IMR-90 (cell line): Measurements from ENCODE around the gene STARD8. TPM values are rescaled to one million over a fixed set of nuclear protein-coding genes. Genes with fewer than 3 reads are reported as not detected.

Experiments
- ATAC-seq: fragments of 200-7000 bp; cut with Tn5 transposase; 2 replicates; pipeline ENCODE4 v1.9.1; 2020; ENCODE audit warnings: low read depth, mild to moderate bottlenecking, moderate library complexity
- BruUV-seq: library from RNA; stranded (reverse); fragments of 400-500 nt; replicated peaks from 2 replicates; lab custom pipeline; 2021; lab: Mats Ljungman, UMichigan
- CTCF ChIA-PET: fragments of 300-600 bp; formaldehyde crosslinking; extraction: SDS; loops from one replicate; lab custom pipeline; 2021; ENCODE audit warnings: antibody characterized with exemption; lab: Yijun Ruan, JAX
- POLR2A ChIA-PET: fragments of 300-600 bp; sonication (Branson Sonifier 250); formaldehyde crosslinking; loops from one replicate; lab custom pipeline; 2022; ENCODE audit warnings: antibody characterized with exemption; ENCODE audit not compliant: unreplicated experiment; lab: Charles Lee
- DNase-seq: peaks from one replicate; pipeline ENCODE4 v3.0.0; 2013
- H2AFZ ChIP-seq: replicated peaks from 2 replicates; pipeline ENCODE3; 2013; ENCODE audit warnings: low read length, mild to moderate bottlenecking; ENCODE audit not compliant: poor library complexity
- H2AK5ac ChIP-seq: 2 replicates; pipeline ENCODE4 v1.6.1; 2013; ENCODE audit warnings: low read depth, low read length, inconsistent platforms
- H2AK9ac ChIP-seq: replicated peaks from 2 replicates; pipeline ENCODE3; 2013; ENCODE audit warnings: mild to moderate bottlenecking, low read depth, low read length, moderate library complexity; ENCODE audit not compliant: poor library complexity
- H2BK120ac ChIP-seq: 2 replicates; pipeline ENCODE4 v1.6.1; 2013; ENCODE audit warnings: low read depth, low read length, inconsistent platforms
- H2BK15ac ChIP-seq: 3 replicates; pipeline ENCODE4 v1.6.1; 2013; ENCODE audit warnings: low read depth, low read length, inconsistent platforms
- H2BK20ac ChIP-seq: 2 replicates; pipeline ENCODE4 v1.6.1; 2013; ENCODE audit warnings: low read depth, mild to moderate bottlenecking, inconsistent platforms, low read length, moderate library complexity
- H2BK5ac ChIP-seq: 2 replicates; pipeline ENCODE4 v1.6.1; 2013; ENCODE audit warnings: mild to moderate bottlenecking, low read depth, low read length, inconsistent platforms; ENCODE audit not compliant: poor library complexity, severe bottlenecking
- H3K14ac ChIP-seq: replicated peaks from 2 replicates; pipeline ENCODE4 v1.6.1; 2013; ENCODE audit warnings: low read depth, low read length, inconsistent platforms
- H3K18ac ChIP-seq: 2 replicates; pipeline ENCODE4 v1.6.1; 2013; ENCODE audit warnings: low read depth, low read length, control low read depth
- H3K23ac ChIP-seq: 2 replicates; pipeline ENCODE4 v1.6.1; 2013; ENCODE audit warnings: low read depth, low read length, inconsistent platforms
- H3K27ac ChIP-seq: 2 replicates; pipeline ENCODE4 v1.5.1; 2013; ENCODE audit warnings: mild to moderate bottlenecking, control low read depth, low read length; ENCODE audit not compliant: insufficient read depth
- H3K27me3 ChIP-seq: 2 replicates; pipeline ENCODE4 v1.6.1; 2013; ENCODE audit warnings: low read length; ENCODE audit not compliant: control insufficient read depth, insufficient read depth
- H3K36me3 ChIP-seq: 2 replicates; pipeline ENCODE4 v1.6.1; 2013; ENCODE audit warnings: low read length, mixed read lengths; ENCODE audit not compliant: control insufficient read depth, insufficient read depth
- H3K4ac ChIP-seq: 2 replicates; pipeline ENCODE4 v1.6.1; 2013; ENCODE audit warnings: low read depth, low read length, inconsistent platforms
- H3K4me1 ChIP-seq: 2 replicates; pipeline ENCODE4 v1.6.1; 2013; ENCODE audit warnings: low read length, mixed read lengths; ENCODE audit not compliant: control insufficient read depth, insufficient read depth
- H3K4me2 ChIP-seq: 2 replicates; pipeline ENCODE4 v1.6.1; 2013; ENCODE audit warnings: low read depth, mild to moderate bottlenecking, control low read depth, low read length, moderate library complexity
- H3K4me3 ChIP-seq: 2 replicates; pipeline ENCODE4 v1.5.1; 2013; ENCODE audit warnings: low read depth, mild to moderate bottlenecking, control low read depth, low read length, moderate library complexity; ENCODE audit not compliant: insufficient read depth
- H3K56ac ChIP-seq: 2 replicates; pipeline ENCODE4 v1.6.1; 2013; ENCODE audit warnings: low read length, inconsistent platforms; ENCODE audit not compliant: insufficient read depth; ENCODE audit errors: extremely low read depth
- H3K79me1 ChIP-seq, 2 experiments: 2 replicates each; pipeline ENCODE4 v1.6.1; 2013; ENCODE audit warnings: low read length in 2 of 2, inconsistent platforms in 1 of 2, low read depth in 1 of 2
- H3K9ac ChIP-seq: 2 replicates; pipeline ENCODE4 v1.6.1; 2013; ENCODE audit warnings: low read depth, low read length, control low read depth
- H3K9me1 ChIP-seq: 2 replicates; pipeline ENCODE4 v1.6.1; 2013; ENCODE audit warnings: low read length, inconsistent platforms; ENCODE audit not compliant: insufficient read depth
- H3K9me3 ChIP-seq: 2 replicates; pipeline ENCODE4 v1.6.1; 2013; ENCODE audit warnings: low read length; ENCODE audit not compliant: control insufficient read depth, insufficient read depth
- H4K20me1 ChIP-seq: 2 replicates; pipeline ENCODE4 v1.6.1; 2013; ENCODE audit warnings: low read length, inconsistent platforms; ENCODE audit not compliant: insufficient read depth
- H4K5ac ChIP-seq: 2 replicates; pipeline ENCODE4 v1.6.1; 2013; ENCODE audit warnings: mild to moderate bottlenecking, low read depth, low read length, control low read depth
- H4K8ac ChIP-seq, 2 experiments: 2 replicates each; pipeline ENCODE4 v1.6.1; 2013; ENCODE audit warnings: low read depth in 2 of 2, low read length in 2 of 2, control low read depth in 1 of 2, inconsistent platforms in 1 of 2
- H4K91ac ChIP-seq: 2 replicates; pipeline ENCODE4 v1.6.1; 2013; ENCODE audit warnings: low read depth, low read length, inconsistent platforms; ENCODE audit not compliant: insufficient read depth
- CEBPB ChIP-seq: IDR thresholded peaks from 2 replicates; pipeline ENCODE4 v1.6.1; 2012; ENCODE audit warnings: low read depth, low read length, improper control_type of control experiment
- dilution Hi-C: fragments of 300-500 bp; cut with HindIII; formaldehyde crosslinking; loops from one replicate; pipeline ENCODE4 v1.14.3; 2018; ENCODE audit warnings: low sequenced_read_pairs; ENCODE audit not compliant: unreplicated experiment
- in situ Hi-C: fragments of 300-500 bp; cut with MboI; formaldehyde crosslinking; loops from 3 replicates; pipeline ENCODE4 v1.14.3; 2019; ENCODE audit warnings: low sequenced_read_pairs, inconsistent platforms, mixed read lengths
- intact Hi-C: fragments of 100-400 bp; cut with micrococcal nuclease; formaldehyde crosslinking; loops from 2 replicates; pipeline ENCODE4 v1.10.0; 2022
- polyA plus RNA-seq, 3 experiments: library from polyadenylated mRNA; depleted of rRNA; stranded (reverse); fragments of >200 nt; gene quantifications; 2 replicates each; pipeline ENCODE4 v1.2.3, GENCODE V29; 2012; ENCODE audit warnings: low replicate concordance in 1 of 3
- total RNA-seq: library from RNA; depleted of rRNA; stranded (reverse); fragments of >200 nt; gene quantifications from 2 replicates; pipeline ENCODE4 v1.2.3, GENCODE V29; 2012

STARD8 gene
- total and polyA plus RNA-seq, 2 of the 4 experiments (the other 2 are of a cell fraction) = 1.6 to 2.3 TPM

GRCh38 chrX:68671221-68671620 lies 23.8 kb downstream of the STARD8 start:
- Histone ChIP-seq H2AFZ (no peak overlapping the region), H4K8ac (no peak overlapping the region), H3K9me3 (no peaks in the 10 kb centered on the region), H3K4me3 (no peak overlapping the region), H3K79me1 (no peaks in the 10 kb centered on the region), H3K18ac (no peak overlapping the region), H3K36me3 (no peaks in the 10 kb centered on the region), H2BK15ac (no peak overlapping the region), H3K27ac (no peak overlapping the region), H3K4ac (no peak overlapping the region), H2BK5ac (no peak overlapping the region), H2AK9ac (no peak overlapping the region), H3K27me3 (peaks cover 6% of the 10 kb centered on the region; the same call in 1 of the 2 replicates), H3K14ac (no peak overlapping the region), H3K4me2 (no peak overlapping the region), H4K20me1 (no peaks in the 10 kb centered on the region), H3K4me1 (no peaks in the 10 kb centered on the region), H2BK20ac (no peak overlapping the region), H3K56ac (no peak overlapping the region), H3K23ac (no peak overlapping the region), H3K9ac (no peak overlapping the region), H3K9me1 (no peaks in the 10 kb centered on the region), H2BK120ac (no peak overlapping the region), H2AK5ac (no peak overlapping the region), H4K5ac (no peak overlapping the region), H4K91ac (no peak overlapping the region)
- no TSS peak for BruUV-seq
- DNase-seq (no peak), ATAC-seq (no peak)
- ChIA-PET POLR2A (no interaction called here), CTCF (no interaction called here)
- TF ChIP-seq CEBPB = no peak
- in situ Hi-C loops = no loop called here
- dilution Hi-C loops = no loop called here
- intact Hi-C loops = no loop called here
